SK-N-SH treated with all-trans-retinoic acid at 6 μM for 48 hours (cell line): ENCODE measurements around the gene PRSS27.
"Not testable (repeated sequence)": the region's sequence is repeated elsewhere in the genome, so short reads cannot be mapped to it uniquely, and the experiment has no call there.

Experiments
- ATAC-seq: fragments of 200-7000 bp; cut with Tn5 transposase; 3 replicates; pipeline ENCODE4 v1.9.1; 2020; ENCODE audit warnings: mild to moderate bottlenecking, moderate library complexity
- ARNTL ChIP-seq: fragments of 450-650 bp; formaldehyde crosslinking; IDR thresholded peaks from 2 replicates; pipeline ENCODE4 v1.5.0; 2020; ENCODE audit warnings: low read depth, mild to moderate bottlenecking, moderate library complexity, borderline replicate concordance
- BACH2 ChIP-seq: fragments of 250-450 bp; sonication (Bioruptor Pico); IDR thresholded peaks from 2 replicates; pipeline ENCODE4 v1.9.0; 2021; ENCODE audit warnings: mild to moderate bottlenecking, borderline replicate concordance
- CSDC2 ChIP-seq: fragments of 250-450 bp; sonication (Bioruptor Pico); IDR thresholded peaks from 2 replicates; pipeline ENCODE4 v1.5.0; 2020; ENCODE audit warnings: mild to moderate bottlenecking, moderate library complexity
- ESRRG ChIP-seq: fragments of 250-450 bp; sonication (Bioruptor Pico); IDR thresholded peaks from 2 replicates; pipeline ENCODE4 v1.6.1; 2021; ENCODE audit warnings: mild to moderate bottlenecking
- GLIS3 ChIP-seq: fragments of 250-450 bp; sonication (Bioruptor Pico); IDR thresholded peaks from 2 replicates; pipeline ENCODE4 v1.5.0; 2020; ENCODE audit warnings: mild to moderate bottlenecking, moderate library complexity
- ISL1 ChIP-seq: fragments of 250-450 bp; sonication (Bioruptor Pico); IDR thresholded peaks from 2 replicates; pipeline ENCODE4 v2.1.2; 2022; ENCODE audit warnings: mild to moderate bottlenecking, moderate library complexity
- OSR1 ChIP-seq: fragments of 250-450 bp; sonication (Bioruptor Pico); IDR thresholded peaks from 2 replicates; pipeline ENCODE4 v1.8.0; 2022; ENCODE audit warnings: moderate library complexity, mild to moderate bottlenecking, inconsistent platforms
- PPARA ChIP-seq: fragments of 250-450 bp; sonication (Bioruptor Pico); IDR thresholded peaks from 2 replicates; pipeline ENCODE4 v1.5.0; 2020; ENCODE audit warnings: mild to moderate bottlenecking, borderline replicate concordance
- RARB ChIP-seq: fragments of 250-450 bp; sonication (Bioruptor Pico); IDR thresholded peaks from 2 replicates; pipeline ENCODE4 v1.8.0; 2021; ENCODE audit warnings: mild to moderate bottlenecking, moderate library complexity
- SNAI2 ChIP-seq: fragments of 250-450 bp; sonication (Bioruptor Pico); IDR thresholded peaks from 2 replicates; pipeline ENCODE4 v1.5.0; 2020; ENCODE audit warnings: mild to moderate bottlenecking, moderate library complexity
- TCF4 ChIP-seq: fragments of 250-450 bp; sonication (Bioruptor Pico); IDR thresholded peaks from 2 replicates; pipeline ENCODE4 v1.8.0; 2021; ENCODE audit warnings: mild to moderate bottlenecking, moderate library complexity, borderline replicate concordance
- TOX ChIP-seq: fragments of 250-450 bp; sonication (Bioruptor Pico); IDR thresholded peaks from 2 replicates; pipeline ENCODE4 v1.8.0; 2021; ENCODE audit warnings: mild to moderate bottlenecking, moderate library complexity, borderline replicate concordance
- ZFP30 ChIP-seq: fragments of 450-650 bp; formaldehyde crosslinking; IDR thresholded peaks from 2 replicates; pipeline ENCODE4 v1.5.0; 2022; ENCODE audit warnings: mild to moderate bottlenecking, moderate library complexity
- ZNF565 ChIP-seq: fragments of 450-650 bp; formaldehyde crosslinking; conservative IDR thresholded peaks from 2 replicates; pipeline ENCODE4 v1.5.0; 2020; ENCODE audit warnings: low read depth, mild to moderate bottlenecking, moderate library complexity
- TF ChIP-seq, protein P1 (sequence below): fragments of 250-450 bp; sonication (Bioruptor Pico); IDR thresholded peaks from 2 replicates; pipeline ENCODE4 v1.8.0; 2021; ENCODE audit warnings: low read depth, mild to moderate bottlenecking, moderate library complexity, borderline replicate concordance
- TF ChIP-seq, protein P2 (sequence below): fragments of 250-450 bp; sonication (Bioruptor Pico); IDR thresholded peaks from 2 replicates; pipeline ENCODE4 v1.5.0; 2020; ENCODE audit warnings: mild to moderate bottlenecking, moderate library complexity
- TF ChIP-seq, protein P3 (sequence below): fragments of 250-450 bp; sonication (Bioruptor Pico); IDR thresholded peaks from 2 replicates; pipeline ENCODE4 v1.8.0; 2020; ENCODE audit warnings: mild to moderate bottlenecking, moderate library complexity, borderline replicate concordance

PRSS27 gene

DNA sequence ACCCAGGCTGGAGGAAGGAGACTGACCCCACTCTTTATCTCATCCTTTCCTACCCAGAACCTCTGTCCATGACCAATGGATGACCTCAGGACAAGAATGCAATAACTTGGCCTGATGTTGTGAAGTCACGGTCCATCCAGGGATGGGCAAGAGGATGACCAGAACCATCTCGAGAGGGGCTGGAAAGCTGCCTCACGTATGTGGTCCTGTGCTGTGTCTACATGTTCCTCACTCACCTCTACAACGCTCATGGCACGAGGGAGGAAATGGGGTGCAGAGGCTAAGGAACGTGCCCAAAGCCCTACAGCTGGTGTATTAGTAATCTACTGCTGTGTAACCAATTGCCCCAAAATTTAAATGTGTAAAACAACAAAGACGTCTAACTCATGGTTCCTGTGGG lies 45.0 kb downstream of the PRSS27 start:
- TF ChIP-seq ZFP30, result no peak
- no peak for TF ChIP-seq ARNTL (CRISPR knock-in tag)
- no peak for TF ChIP-seq PPARA (CRISPR knock-in tag)
- no peak for TF ChIP-seq ESRRG (CRISPR knock-in tag)
- no peak for TF ChIP-seq ISL1 (CRISPR knock-in tag)
- TF ChIP-seq RARB (CRISPR knock-in tag), result no peak

DNA sequence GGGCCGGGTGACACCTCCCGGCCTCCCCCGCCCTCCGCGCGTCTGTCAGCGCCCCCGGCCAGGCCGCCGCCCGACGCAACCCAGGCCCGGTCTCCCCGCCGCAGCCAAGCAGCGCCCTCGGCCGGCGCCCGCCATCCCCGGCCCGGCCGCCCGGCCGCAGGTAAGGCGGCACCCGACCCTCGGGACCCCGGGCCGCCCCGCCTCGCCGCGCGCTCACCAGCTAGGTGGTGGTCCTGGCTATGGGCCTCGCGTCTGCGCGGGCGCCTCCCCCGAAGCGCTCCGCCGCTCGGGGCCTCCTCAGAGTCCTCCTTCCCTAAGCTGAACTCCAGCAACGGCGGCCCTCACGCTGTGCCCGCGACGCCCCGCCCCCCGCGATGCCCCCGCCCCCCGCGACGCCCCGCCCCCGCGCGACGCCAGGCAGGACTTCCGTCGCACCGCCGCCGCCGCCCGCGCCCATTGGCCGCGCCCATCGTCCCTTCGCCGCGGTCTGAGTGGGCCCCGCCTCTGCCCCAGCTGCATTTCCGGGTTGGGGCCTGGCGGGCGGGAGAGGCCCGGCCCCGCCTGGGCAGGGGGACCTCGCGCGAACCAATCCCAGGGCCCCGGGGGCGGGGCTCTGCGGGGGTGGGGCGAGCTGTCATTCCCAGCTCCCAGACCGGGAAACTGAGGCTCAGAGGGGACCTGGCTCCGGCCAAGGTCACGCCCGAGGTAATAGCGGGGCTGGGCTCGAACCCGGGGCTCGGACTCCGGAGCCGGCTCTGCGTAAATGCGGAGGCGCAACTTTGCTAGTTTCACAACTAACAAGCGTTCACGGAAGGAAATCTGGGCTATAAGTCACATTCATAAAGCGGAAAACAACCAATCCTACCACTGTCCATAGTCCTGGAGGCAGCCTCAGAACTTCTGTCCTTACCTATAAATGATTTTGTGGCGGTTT lies 46.7 kb downstream of the PRSS27 start:
- TF ChIP-seq OSR1 (CRISPR knock-in tag), result no peak
- peak; percentile 86 for TF ChIP-seq ESRRG (CRISPR knock-in tag)
- ATAC-seq, result peak; percentile 97

More for the DNA sequence above, 45.0 kb downstream of the PRSS27 start:
- no peak for ATAC-seq

DNA sequence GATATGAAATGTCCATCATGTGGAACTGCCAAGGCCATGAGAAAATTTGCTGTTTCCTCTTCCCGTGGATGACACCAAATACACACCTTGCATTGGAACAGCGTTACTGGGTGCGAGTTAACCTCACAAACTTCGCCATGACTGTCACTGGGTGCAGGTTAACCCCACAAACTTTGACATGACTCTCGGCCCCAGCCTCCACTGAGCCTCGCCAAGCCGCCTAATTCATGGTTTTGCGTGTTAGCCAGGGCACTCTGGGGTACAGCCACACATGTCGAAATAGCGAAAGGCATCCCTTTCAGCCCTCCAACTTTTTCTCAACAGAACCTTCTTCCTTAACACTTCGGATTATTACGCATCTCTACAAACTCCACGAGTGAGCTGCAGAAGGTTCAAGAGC lies 48.3 kb downstream of the PRSS27 start:
- no peak for ATAC-seq

DNA sequence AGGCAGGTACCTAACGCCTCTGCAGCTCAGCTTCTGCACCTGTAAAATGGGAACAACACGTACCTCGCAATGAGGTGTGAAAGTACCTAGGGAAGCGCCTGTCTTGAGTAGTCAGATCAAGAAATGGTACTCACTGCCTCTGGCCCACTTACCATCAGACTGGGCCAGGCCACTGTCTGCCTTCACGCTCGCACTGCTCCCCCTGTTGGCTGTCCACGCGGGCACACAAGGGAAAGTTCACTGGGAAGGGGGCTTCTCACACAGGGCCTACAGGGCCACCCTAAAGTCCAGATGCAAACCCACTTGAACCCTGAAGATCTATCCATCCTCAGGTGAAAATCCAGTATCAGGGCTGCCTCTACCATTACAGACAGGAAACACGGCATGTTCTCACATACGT lies 48.8 kb downstream of the PRSS27 start:
- ATAC-seq, result peak; percentile 24; the same call in 2 of the 3 replicates

More for the DNA sequence above, 48.3 kb downstream of the PRSS27 start:
- TF ChIP-seq TOX, result no peak
- TF ChIP-seq, protein P1, sequence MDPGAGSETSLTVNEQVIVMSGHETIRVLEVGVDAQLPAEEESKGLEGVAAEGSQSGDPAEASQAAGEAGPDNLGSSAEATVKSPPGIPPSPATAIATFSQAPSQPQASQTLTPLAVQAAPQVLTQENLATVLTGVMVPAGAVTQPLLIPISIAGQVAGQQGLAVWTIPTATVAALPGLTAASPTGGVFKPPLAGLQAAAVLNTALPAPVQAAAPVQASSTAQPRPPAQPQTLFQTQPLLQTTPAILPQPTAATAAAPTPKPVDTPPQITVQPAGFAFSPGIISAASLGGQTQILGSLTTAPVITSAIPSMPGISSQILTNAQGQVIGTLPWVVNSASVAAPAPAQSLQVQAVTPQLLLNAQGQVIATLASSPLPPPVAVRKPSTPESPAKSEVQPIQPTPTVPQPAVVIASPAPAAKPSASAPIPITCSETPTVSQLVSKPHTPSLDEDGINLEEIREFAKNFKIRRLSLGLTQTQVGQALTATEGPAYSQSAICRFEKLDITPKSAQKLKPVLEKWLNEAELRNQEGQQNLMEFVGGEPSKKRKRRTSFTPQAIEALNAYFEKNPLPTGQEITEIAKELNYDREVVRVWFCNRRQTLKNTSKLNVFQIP, result no peak
- TF ChIP-seq ZFP30, result no peak
- TF ChIP-seq OSR1 (CRISPR knock-in tag), result no peak
- no peak for TF ChIP-seq BACH2 (CRISPR knock-in tag)
- TF ChIP-seq GLIS3 (CRISPR knock-in tag), result no peak
- no peak for TF ChIP-seq CSDC2 (CRISPR knock-in tag)
- no peak for TF ChIP-seq ESRRG (CRISPR knock-in tag)
- no peak for TF ChIP-seq ZNF565 (CRISPR knock-in tag)
- TF ChIP-seq TCF4, result no peak
- TF ChIP-seq, protein P2, sequence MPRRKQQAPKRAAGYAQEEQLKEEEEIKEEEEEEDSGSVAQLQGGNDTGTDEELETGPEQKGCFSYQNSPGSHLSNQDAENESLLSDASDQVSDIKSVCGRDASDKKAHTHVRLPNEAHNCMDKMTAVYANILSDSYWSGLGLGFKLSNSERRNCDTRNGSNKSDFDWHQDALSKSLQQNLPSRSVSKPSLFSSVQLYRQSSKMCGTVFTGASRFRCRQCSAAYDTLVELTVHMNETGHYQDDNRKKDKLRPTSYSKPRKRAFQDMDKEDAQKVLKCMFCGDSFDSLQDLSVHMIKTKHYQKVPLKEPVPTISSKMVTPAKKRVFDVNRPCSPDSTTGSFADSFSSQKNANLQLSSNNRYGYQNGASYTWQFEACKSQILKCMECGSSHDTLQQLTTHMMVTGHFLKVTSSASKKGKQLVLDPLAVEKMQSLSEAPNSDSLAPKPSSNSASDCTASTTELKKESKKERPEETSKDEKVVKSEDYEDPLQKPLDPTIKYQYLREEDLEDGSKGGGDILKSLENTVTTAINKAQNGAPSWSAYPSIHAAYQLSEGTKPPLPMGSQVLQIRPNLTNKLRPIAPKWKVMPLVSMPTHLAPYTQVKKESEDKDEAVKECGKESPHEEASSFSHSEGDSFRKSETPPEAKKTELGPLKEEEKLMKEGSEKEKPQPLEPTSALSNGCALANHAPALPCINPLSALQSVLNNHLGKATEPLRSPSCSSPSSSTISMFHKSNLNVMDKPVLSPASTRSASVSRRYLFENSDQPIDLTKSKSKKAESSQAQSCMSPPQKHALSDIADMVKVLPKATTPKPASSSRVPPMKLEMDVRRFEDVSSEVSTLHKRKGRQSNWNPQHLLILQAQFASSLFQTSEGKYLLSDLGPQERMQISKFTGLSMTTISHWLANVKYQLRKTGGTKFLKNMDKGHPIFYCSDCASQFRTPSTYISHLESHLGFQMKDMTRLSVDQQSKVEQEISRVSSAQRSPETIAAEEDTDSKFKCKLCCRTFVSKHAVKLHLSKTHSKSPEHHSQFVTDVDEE (CRISPR knock-in tag), result no peak
- TF ChIP-seq ARNTL (CRISPR knock-in tag), result no peak
- TF ChIP-seq ISL1 (CRISPR knock-in tag), result no peak
- TF ChIP-seq PPARA (CRISPR knock-in tag), result no peak
- TF ChIP-seq SNAI2, result no peak
- no peak for TF ChIP-seq RARB (CRISPR knock-in tag)
- TF ChIP-seq, protein P3, sequence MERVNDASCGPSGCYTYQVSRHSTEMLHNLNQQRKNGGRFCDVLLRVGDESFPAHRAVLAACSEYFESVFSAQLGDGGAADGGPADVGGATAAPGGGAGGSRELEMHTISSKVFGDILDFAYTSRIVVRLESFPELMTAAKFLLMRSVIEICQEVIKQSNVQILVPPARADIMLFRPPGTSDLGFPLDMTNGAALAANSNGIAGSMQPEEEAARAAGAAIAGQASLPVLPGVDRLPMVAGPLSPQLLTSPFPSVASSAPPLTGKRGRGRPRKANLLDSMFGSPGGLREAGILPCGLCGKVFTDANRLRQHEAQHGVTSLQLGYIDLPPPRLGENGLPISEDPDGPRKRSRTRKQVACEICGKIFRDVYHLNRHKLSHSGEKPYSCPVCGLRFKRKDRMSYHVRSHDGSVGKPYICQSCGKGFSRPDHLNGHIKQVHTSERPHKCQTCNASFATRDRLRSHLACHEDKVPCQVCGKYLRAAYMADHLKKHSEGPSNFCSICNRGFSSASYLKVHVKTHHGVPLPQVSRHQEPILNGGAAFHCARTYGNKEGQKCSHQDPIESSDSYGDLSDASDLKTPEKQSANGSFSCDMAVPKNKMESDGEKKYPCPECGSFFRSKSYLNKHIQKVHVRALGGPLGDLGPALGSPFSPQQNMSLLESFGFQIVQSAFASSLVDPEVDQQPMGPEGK, result no peak

DNA sequence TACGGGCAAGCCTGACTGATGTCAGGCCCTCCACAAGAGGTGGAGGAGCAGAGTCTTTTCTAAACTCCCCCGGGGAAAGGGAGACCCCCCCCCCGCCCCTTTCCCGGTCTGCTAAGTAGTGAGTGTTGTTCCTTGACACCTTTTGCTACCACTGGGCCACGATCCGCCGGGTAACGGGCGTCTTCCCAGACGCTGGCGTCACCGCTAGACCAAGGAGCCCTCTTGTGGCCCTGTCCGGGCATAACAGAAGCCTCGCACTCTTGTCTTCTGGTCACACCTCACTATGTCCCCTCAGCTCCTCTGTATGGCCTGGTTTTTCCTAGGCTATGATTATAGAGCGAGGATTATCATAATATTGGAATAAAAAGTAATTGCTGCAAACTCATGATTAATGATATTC lies 50.0 kb downstream of the PRSS27 start:
- not testable (repeated sequence) for ATAC-seq

DNA sequence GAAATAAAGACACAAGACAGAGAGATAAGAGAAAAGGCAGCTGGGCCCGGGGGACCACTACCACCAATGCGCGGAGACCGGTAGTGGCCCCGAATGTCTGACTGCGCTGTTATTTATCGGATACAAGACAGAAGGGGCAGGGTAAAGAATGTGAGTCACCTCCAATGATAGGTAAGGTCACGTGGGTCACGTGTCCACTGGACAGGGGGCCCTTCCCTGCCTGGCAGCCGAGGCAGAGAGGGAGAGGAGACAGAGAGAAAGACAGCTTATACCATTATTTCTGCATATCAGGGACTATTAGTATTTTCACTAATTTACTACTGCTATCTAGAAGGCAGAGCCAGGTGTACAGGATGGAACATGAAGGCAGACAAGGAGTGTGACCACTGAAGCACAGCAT lies 50.4 kb downstream of the PRSS27 start:
- ATAC-seq, result not testable (repeated sequence)

DNA sequence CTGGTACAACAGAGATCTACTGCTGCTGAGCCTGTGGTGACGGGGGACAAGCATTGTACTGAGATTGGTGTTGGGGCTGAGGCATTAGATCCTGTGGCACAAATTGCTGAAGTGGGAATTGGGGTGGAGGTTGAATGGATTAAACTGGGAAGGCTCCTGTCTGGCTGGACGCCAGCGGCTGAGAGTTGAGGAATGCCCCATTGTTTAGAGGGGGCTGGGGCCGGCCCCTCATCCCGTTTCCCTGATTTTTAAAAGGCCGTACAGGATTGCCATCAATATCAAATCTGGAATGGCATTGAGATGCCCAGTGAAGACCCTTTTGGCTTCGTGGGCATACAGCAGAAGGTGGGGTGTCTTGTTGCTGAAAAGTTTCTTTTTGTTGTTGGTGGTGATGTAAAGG lies 53.4 kb downstream of the PRSS27 start:
- ATAC-seq, result not testable (repeated sequence)
